Neural cell (in vitro differentiated cells): Measurements from ENCODE around the gene FRY. TPM values are rescaled to one million over a fixed set of nuclear protein-coding genes. Genes with fewer than 3 reads are reported as not detected.

ENCODE experiments used
- H2AFZ ChIP-seq: fragments of 200-600, 300-800 bp; sonication (generic), shearing (Covaris generic); 2 replicates; pipeline ENCODE4 v1.6.0; 2014; ENCODE audit warnings: low read depth, mild to moderate bottlenecking, antibody characterized with exemption, low read length, moderate library complexity
- H3F3A ChIP-seq: fragments of 200-600 bp; shearing (Covaris generic); 2 replicates; pipeline ENCODE4 v1.6.1; 2016; ENCODE audit warnings: mild to moderate bottlenecking, moderate library complexity, mixed read lengths, antibody characterized with exemption, low read length; ENCODE audit not compliant: insufficient read depth, poor library complexity, severe bottlenecking
- H3K27ac ChIP-seq: fragments of 200-600, 300-800 bp; sonication (generic), shearing (Covaris generic); 2 replicates; pipeline ENCODE4 v1.5.1; 2014; ENCODE audit warnings: mild to moderate bottlenecking, low read length, moderate library complexity
- H3K27me3 ChIP-seq: fragments of 300-800, 200-600 bp; sonication (generic), shearing (Covaris generic); 2 replicates; pipeline ENCODE4 v1.6.0; 2014; ENCODE audit warnings: mild to moderate bottlenecking, low read depth, low read length, moderate library complexity; ENCODE audit not compliant: insufficient read depth
- H3K36me3 ChIP-seq: fragments of 300-800, 200-600 bp; sonication (generic), shearing (Covaris generic); 2 replicates; pipeline ENCODE4 v1.5.1; 2014; ENCODE audit warnings: mild to moderate bottlenecking, antibody characterized with exemption, low read length, moderate library complexity; ENCODE audit not compliant: insufficient read depth
- H3K4me2 ChIP-seq: fragments of 300-800, 200-600 bp; sonication (generic), shearing (Covaris generic); 2 replicates; pipeline ENCODE4 v1.6.0; 2014; ENCODE audit warnings: mild to moderate bottlenecking, low read length
- H3K4me3 ChIP-seq: fragments of 300-800, 200-600 bp; sonication (generic), shearing (Covaris generic); 2 replicates; pipeline ENCODE4 v1.5.1; 2014; ENCODE audit warnings: mild to moderate bottlenecking, low read length, moderate library complexity
- H3K79me2 ChIP-seq: fragments of 200-600 bp; shearing (Covaris generic); replicated peaks from 2 replicates; pipeline ENCODE4 v1.6.0; 2014; ENCODE audit warnings: mild to moderate bottlenecking, low read length, moderate library complexity; ENCODE audit not compliant: insufficient read depth
- H3K9ac ChIP-seq: fragments of 300-800, 200-600 bp; sonication (generic), shearing (Covaris generic); 2 replicates; pipeline ENCODE4 v1.6.1; 2016; ENCODE audit warnings: mild to moderate bottlenecking, low read length, mixed read lengths
- H3K9me2 ChIP-seq: fragments of 200-600 bp; shearing (Covaris generic); 2 replicates; pipeline ENCODE4 v1.6.1; 2016; ENCODE audit warnings: mild to moderate bottlenecking, low read length, mixed read lengths; ENCODE audit not compliant: insufficient read depth
- H3K9me3 ChIP-seq: fragments of 200-600, 300-800 bp; sonication (generic), shearing (Covaris generic); 2 replicates; pipeline ENCODE4 v1.6.1; 2016; ENCODE audit warnings: mild to moderate bottlenecking, mixed run types, low read length, moderate library complexity, mixed read lengths
- H4K20me1 ChIP-seq: fragments of 200-600 bp; shearing (Covaris generic); 2 replicates; pipeline ENCODE4 v1.6.1; 2016; ENCODE audit warnings: mild to moderate bottlenecking, mixed run types; ENCODE audit not compliant: insufficient read depth
- CTCF ChIP-seq: fragments of 450-650 bp; IDR thresholded peaks from 2 replicates; pipeline ENCODE4 v1.5.1; 2014; ENCODE audit warnings: antibody characterized with exemption, mild to moderate bottlenecking, moderate library complexity; ENCODE audit not compliant: poor library complexity, severe bottlenecking
- EP300 ChIP-seq: fragments of 450-650 bp; conservative IDR thresholded peaks from 2 replicates; pipeline ENCODE4 v1.6.1; 2014; ENCODE audit warnings: antibody characterized with exemption, mild to moderate bottlenecking, moderate library complexity; ENCODE audit not compliant: poor library complexity, severe bottlenecking
- EZH2 ChIP-seq: fragments of 200-600, 300-800 bp; shearing (Covaris generic), sonication (generic); IDR thresholded peaks from 2 replicates; pipeline ENCODE4 v1.6.1; 2014; ENCODE audit warnings: antibody characterized with exemption, low read length, borderline replicate concordance, mild to moderate bottlenecking; ENCODE audit not compliant: insufficient read depth, poor library complexity, severe bottlenecking
- MXI1 ChIP-seq: fragments of 450-650 bp; conservative IDR thresholded peaks from 2 replicates; pipeline ENCODE4 v1.6.1; 2014; ENCODE audit warnings: antibody characterized with exemption, mild to moderate bottlenecking; ENCODE audit not compliant: poor library complexity, severe bottlenecking
- POLR2AphosphoS5 ChIP-seq: IDR thresholded peaks from 2 replicates; pipeline ENCODE4 v1.6.1; 2012
- RAD21 ChIP-seq: fragments of 450-650 bp; conservative IDR thresholded peaks from 2 replicates; pipeline ENCODE4 v1.6.1; 2014; ENCODE audit warnings: antibody characterized with exemption, mild to moderate bottlenecking, moderate library complexity
- SMC3 ChIP-seq: fragments of 450-650 bp; conservative IDR thresholded peaks from 2 replicates; pipeline ENCODE4 v1.6.1; 2014; ENCODE audit warnings: antibody characterized with exemption, mild to moderate bottlenecking, moderate library complexity; ENCODE audit not compliant: poor library complexity
- TAF1 ChIP-seq: IDR thresholded peaks from 2 replicates; pipeline ENCODE4 v1.6.1; 2012; ENCODE audit warnings: low read depth
- polyA plus RNA-seq: library from polyadenylated mRNA; depleted of rRNA; stranded (reverse); fragments of >200 nt; gene quantifications from 2 replicates; pipeline ENCODE4 v1.2.3, GENCODE V29; 2014

Gene FRY
- polyA plus RNA-seq, 1 donor from 2014 or later = 49.3 TPM

GRCh38 chr13:32153056-32153455, 121.5 kb downstream of the FRY start:
- TF ChIP-seq SMC3 (no peak), RAD21 (no peak), POLR2AphosphoS5 (no peak), TAF1 (no peak), EZH2 (no peak), EP300 (no peak), CTCF (no peak)
- no peaks in the 10 kb centered on the region for H3F3A ChIP-seq
- peaks cover 20% of the 10 kb centered on the region for H3K36me3 ChIP-seq
- no peak overlapping the region for H3K9ac ChIP-seq
- H3K9me3 ChIP-seq = no peaks in the 10 kb centered on the region
- H3K27me3 ChIP-seq = no peaks in the 10 kb centered on the region
- H3K4me3 ChIP-seq = no peak overlapping the region
- H3K27ac ChIP-seq = no peak overlapping the region
- H3K79me2 ChIP-seq = no peaks in the 10 kb centered on the region
- no peak overlapping the region for H3K4me2 ChIP-seq
- H4K20me1 ChIP-seq = no peaks in the 10 kb centered on the region
- no peaks in the 10 kb centered on the region for H3K9me2 ChIP-seq
- no peak overlapping the region for H2AFZ ChIP-seq

GRCh38 chr13:32159137-32159869, 127.7 kb downstream of the FRY start:
- H3K4me2 ChIP-seq = no peak overlapping the region
- no peaks in the 10 kb centered on the region for H4K20me1 ChIP-seq
- H3K36me3 ChIP-seq = peaks cover 24% of the 10 kb centered on the region
- no peaks in the 10 kb centered on the region for H3K79me2 ChIP-seq
- H3K9me2 ChIP-seq = no peaks in the 10 kb centered on the region
- H3K27me3 ChIP-seq = no peaks in the 10 kb centered on the region
- H3K27ac ChIP-seq = no peak overlapping the region
- TF ChIP-seq CTCF (no peak), EP300 (no peak), TAF1 (no peak), RAD21 (no peak), MXI1 (no peak), EZH2 (no peak)
- no peaks in the 10 kb centered on the region for H3K9me3 ChIP-seq
- no peak overlapping the region for H3K9ac ChIP-seq
- H3K4me3 ChIP-seq = no peak overlapping the region
- H3F3A ChIP-seq = no peaks in the 10 kb centered on the region
- no peak overlapping the region for H2AFZ ChIP-seq
